ENCODE data around the gene KBTBD12.

The KBTBD12 gene

GRCh38 chr3:127953091-127954035 is 38.3 kb downstream of the KBTBD12 start:
- peak; percentile 58 for DNase-seq (ENCODE audit: low read depth)

GRCh38 chr3:127954640-127955039 is 39.6 kb downstream of the KBTBD12 start:
- DNase-seq (ENCODE audit: low read depth), result no peak

- no peak for DNase-seq (ENCODE audit: low read depth)
Measured at GRCh38 chr3:127955728-127956127, 40.7 kb downstream of the KBTBD12 start.

GRCh38 chr3:127959041-127959440 is 44.0 kb downstream of the KBTBD12 start:
- DNase-seq (ENCODE audit: low read depth), result no peak

- DNase-seq (ENCODE audit: low read depth), result no peak
Measured at GRCh38 chr3:127959873-127960272, 44.8 kb downstream of the KBTBD12 start.

- DNase-seq (ENCODE audit: low read depth), result no peak
Measured at GRCh38 chr3:127960421-127960965, 45.5 kb downstream of the KBTBD12 start.

- DNase-seq (ENCODE audit: low read depth), result no peak
Measured at GRCh38 chr3:127961124-127961523, 46.1 kb downstream of the KBTBD12 start.

- no peak for DNase-seq (ENCODE audit: low read depth)
Measured at GRCh38 chr3:127961963-127962362, 46.9 kb downstream of the KBTBD12 start.

GRCh38 chr3:127962937-127963336 is 47.9 kb downstream of the KBTBD12 start:
- DNase-seq (ENCODE audit: low read depth), result no peak

- DNase-seq (ENCODE audit: low read depth), result no peak
Measured at GRCh38 chr3:127964053-127964452, 49.0 kb downstream of the KBTBD12 start.

GRCh38 chr3:127964816-127965215 is 49.8 kb downstream of the KBTBD12 start:
- DNase-seq (ENCODE audit: low read depth), result no peak

GRCh38 chr3:127967316-127967715 is 52.3 kb downstream of the KBTBD12 start:
- DNase-seq (ENCODE audit: low read depth), result no peak

GRCh38 chr3:127970966-127971592 is 56.0 kb downstream of the KBTBD12 start:
- DNase-seq (ENCODE audit: low read depth), result peak; percentile 33

GRCh38 chr3:127974226-127974625 is 59.2 kb downstream of the KBTBD12 start:
- no peak for DNase-seq (ENCODE audit: low read depth)

- no peak for DNase-seq (ENCODE audit: low read depth)
Measured at GRCh38 chr3:127975153-127976029, 60.4 kb downstream of the KBTBD12 start.

- no peak for DNase-seq (ENCODE audit: low read depth)
Measured at GRCh38 chr3:127978636-127979035, 63.6 kb downstream of the KBTBD12 start.

- DNase-seq (ENCODE audit: low read depth), result no peak
Measured at GRCh38 chr3:127979473-127979872, 64.4 kb downstream of the KBTBD12 start.

GRCh38 chr3:127981097-127981496 is 66.1 kb downstream of the KBTBD12 start:
- no peak for DNase-seq (ENCODE audit: low read depth)

GRCh38 chr3:127982155-127982554 is 67.1 kb downstream of the KBTBD12 start:
- DNase-seq (ENCODE audit: low read depth), result no peak

GRCh38 chr3:127984241-127984975 is 69.4 kb downstream of the KBTBD12 start:
- DNase-seq (ENCODE audit: low read depth), result no peak

- no peak for DNase-seq (ENCODE audit: low read depth)
Measured at GRCh38 chr3:127985216-127985615, 70.2 kb downstream of the KBTBD12 start.

All from stromal cell of bone marrow (primary cell).